GM18868 (cell line): ENCODE data around the gene ITGB3.

ENCODE experiments used
- ATAC-seq: cut with Tn5 transposase; IDR thresholded peaks from one replicate; pipeline ENCODE4 v1.9.1; 2021; ENCODE audit warnings: mild to moderate bottlenecking, moderate library complexity; ENCODE audit not compliant: unreplicated experiment

Gene ITGB3

DNA sequence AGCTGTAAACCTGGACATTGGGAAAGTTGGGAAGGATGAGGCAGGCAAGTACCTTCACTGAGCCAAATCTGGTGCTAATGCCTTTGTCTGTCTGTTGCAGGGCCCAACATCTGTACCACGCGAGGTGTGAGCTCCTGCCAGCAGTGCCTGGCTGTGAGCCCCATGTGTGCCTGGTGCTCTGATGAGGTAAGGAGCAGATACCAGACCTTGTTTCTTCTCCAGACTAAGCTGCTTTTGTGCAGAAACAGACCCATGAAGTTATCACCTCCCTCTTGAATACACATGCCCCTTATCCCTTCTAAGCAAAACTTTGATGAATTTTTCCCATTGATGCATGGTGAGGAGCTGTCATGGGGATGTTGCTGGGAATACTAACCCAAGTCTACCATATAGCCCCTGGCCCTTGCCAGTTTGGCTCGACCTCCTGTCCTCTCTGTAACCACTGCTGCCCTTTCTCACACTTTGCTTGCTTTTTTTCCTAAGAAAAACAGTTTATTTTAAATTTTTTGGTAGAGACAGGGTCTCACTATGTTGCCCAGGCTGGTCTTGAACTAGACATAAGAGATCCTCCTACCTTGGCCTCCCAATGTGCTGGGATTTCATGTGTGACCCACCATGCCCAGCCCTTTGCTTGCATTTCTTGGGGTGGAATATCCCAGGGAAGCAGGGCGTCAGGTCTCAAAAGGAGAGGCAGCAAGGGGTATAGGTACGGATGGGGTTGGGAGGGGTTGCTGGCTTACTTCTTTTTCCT is 20.9 kb downstream of the ITGB3 start:
- ATAC-seq, result no peak

DNA sequence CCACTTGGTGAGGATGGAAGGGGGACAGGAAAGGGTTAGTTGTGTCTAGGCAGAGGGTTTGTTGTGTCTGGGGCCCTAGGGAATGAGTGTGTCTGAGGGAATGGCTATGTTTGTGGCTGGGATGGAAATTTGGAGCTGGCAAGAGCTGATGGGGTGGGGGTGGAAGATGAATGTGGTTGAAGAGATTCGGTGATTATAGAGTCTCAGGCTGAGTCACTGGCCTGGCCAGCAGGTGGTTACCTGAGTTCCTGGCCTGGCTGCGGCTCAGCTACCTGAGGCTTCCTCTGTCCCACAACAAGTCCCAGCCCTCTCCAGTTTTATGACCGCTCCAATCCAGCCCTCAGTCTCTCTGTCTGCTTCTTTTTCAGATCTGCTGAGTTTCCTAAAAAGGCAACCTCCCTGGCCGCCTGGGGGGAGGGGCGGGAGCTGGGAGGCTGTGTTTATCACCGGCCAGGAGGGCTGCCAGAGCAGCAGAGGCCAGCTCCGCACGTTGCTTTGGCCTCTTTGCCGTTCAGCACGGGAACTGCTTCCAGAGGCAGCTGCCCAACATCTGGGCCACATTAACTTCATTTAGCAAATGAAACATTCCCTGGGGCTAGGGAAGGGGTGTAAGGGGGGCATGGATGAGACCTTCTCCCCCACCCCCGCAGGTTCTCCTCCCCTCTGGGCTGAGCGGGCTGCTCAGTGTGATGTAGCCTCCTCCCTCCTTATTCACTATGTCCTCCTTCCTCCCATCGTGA is 21.8 kb downstream of the ITGB3 start:
- no peak for ATAC-seq

DNA sequence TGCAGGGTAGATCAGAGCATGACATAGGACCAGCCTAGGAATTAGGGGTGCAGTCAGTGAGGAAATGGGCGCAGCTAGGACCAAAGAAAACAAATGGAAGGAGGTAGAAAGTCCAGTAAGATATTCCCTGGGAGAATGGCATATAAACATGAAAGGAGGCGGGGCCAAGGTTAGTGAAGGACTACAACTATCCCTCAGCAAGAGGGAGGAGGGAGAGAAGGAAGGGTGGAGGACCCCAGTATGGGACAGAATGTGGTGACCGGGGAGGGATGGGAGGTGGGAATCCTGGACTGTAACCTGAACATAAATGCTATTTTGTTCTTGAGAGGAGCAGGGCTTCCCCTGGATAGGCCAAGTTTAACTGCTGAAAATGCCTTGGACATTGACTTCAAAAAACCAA is 22.8 kb downstream of the ITGB3 start:
- ATAC-seq, result no peak

DNA sequence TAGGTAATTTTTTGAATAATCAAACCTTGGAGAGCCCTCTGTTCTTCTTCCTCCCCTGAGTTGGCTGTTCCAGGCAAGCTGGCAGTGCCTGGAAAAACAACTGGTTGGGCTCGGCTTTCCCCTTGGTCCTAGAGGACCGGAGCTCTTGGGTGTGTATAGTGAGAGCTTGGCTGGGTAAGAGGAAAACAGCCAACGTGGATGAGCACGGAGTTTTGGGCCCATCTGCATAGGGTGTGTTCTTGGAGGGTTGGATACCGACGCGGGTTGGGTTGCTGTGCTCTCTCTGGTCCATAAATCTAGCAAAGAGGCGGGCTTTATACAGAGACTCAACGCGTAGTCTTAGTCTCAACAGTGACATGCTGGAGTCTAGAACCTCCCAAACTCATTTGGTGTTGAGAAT is 23.2 kb downstream of the ITGB3 start:
- no peak for ATAC-seq

DNA sequence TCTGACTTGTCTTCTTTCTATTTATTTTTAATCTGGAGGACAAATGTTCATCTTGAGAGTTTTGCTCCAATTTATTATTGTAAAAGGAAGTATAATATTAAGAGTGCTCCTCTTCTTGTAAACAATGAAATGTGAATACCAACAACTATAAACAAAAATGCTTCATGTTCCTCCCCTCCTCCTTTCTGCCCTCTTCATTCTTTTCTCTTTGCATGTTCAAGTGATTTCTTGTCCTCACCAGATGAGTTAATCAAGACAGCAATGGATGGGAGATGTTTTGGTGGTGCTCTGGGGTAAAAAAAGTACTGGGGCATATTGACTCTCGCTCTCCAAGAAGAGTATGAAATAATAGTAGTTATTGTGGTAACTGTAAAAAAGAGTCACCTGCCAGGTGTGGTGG is 24.3 kb downstream of the ITGB3 start:
- ATAC-seq, result no peak

DNA sequence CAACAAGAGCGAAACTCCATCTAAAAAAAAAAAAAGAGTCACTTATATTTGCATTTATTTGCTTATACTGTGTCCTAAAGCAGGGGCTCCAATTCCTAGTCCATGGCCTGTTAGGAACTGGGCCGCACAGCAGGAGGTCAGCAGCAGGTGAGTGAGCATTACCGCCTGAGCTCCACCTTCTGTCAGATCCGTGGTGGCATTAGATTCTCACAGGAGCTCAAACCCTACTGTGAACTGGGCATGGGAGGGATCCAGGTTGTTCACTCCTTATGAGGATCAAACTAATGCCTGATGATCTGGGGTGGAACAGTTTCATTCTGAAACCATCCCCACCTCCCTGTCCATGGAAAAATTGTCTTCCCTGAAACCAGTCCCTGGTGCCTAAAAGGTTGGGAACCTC is 24.9 kb downstream of the ITGB3 start:
- ATAC-seq, result no peak

DNA sequence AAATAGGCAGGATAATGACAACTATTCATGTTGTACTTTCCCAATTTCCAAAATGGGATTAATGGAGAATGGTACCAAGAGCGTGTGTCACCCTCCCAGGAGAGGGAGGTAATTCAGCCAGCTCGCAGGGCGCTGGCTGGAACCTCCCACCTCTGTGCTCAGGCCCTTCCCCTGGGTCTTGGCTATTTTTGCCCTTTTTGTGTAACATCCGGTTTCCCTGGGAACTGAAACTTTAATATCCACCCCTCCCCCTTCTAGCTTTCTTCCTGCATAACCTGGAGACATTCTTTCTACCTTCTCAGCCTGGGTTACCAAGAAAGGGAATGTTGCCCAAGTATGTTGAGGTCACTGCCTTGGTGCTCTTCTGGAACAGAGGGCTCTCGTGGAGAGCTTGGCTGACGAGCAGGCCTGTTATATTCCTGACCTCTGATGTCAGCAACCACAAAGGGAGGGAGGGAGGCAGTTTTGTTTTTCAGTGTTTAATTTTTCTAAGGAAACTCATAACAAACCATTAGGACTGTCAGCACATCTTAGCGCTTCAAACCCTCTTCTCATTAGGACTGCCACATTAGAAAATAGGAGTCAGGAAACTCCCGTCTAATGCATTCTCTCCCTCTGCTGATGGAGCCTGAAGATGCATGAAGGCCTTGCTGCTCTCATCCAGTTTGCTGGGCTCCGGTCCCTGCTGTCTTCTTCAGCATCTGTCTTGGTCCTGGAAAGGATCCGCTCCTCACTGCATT is 25.6 kb downstream of the ITGB3 start:
- ATAC-seq, result peak; percentile 82

DNA sequence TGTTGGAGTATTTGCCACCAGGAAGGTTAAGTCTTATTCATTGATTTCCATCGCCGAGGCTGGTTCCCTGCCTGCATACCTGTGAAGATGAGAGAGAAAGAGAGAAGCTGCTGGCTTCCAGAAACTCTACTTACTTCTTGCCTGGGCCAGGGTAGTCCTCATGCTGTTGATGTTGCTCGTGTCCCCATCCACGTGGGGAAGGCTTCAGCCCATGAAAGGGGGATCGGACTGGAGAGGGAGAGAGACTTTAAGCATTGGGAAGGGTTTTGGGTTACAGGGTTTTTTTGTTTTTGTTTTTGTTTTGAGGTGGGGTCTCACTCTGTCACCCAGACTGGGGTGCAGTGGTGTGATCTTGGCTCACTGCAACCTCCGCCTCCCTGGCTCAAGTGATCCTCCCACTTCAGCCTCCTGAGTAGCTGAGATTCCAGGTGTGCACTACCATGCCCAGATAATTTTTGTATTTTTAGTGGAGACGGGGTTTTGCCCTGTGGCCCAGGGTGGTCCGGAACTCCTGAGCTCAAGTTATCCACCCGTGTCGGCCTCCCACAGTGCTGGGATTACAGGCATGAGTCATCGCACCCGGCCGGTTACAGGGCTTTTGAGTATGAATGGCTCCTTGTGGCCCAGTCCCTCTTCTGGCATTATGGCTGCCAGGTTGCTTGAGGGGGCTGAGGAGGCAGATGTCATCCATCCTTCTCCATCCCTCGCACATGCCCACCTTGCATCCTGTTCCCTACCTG is 26.6 kb downstream of the ITGB3 start:
- ATAC-seq, result no peak

DNA sequence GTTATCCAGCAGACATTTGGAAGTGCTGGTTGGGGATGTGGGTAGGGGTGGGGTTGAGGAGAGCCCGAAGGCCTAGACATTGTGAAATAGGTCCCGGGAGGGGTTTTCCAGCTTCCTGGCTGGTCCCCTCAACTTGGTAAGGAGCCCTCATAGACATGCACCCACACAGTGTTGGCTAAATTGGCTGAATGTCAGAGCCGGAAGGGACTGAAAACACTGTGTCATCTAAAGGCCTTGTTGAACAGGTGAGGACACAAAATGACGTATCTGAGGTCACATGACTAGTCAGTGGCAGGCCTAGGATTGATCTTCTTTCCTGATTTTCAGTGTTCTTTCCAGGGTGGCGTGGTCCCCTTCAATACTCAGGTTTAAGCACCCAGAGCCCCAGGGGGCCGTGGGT is 27.6 kb downstream of the ITGB3 start:
- no peak for ATAC-seq

DNA sequence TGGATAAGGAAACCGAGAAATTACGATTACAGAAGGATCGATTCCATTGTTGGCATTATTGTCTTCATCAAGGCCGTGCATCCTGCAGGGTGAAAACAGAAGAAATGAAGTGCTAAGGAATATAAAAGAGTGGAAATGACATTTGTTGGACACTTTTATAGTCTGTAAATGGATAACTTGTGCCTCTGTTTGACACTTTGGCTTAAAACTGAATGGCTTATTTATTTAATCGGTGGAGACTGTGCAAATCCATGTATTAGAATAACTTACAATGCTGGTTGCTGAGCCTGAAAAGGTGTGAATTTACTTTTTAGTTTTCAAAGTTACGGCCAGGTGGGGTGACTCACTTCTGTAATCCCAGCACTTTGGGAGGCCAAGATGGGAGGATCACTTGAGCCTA is 31.4 kb downstream of the ITGB3 start:
- no peak for ATAC-seq

DNA sequence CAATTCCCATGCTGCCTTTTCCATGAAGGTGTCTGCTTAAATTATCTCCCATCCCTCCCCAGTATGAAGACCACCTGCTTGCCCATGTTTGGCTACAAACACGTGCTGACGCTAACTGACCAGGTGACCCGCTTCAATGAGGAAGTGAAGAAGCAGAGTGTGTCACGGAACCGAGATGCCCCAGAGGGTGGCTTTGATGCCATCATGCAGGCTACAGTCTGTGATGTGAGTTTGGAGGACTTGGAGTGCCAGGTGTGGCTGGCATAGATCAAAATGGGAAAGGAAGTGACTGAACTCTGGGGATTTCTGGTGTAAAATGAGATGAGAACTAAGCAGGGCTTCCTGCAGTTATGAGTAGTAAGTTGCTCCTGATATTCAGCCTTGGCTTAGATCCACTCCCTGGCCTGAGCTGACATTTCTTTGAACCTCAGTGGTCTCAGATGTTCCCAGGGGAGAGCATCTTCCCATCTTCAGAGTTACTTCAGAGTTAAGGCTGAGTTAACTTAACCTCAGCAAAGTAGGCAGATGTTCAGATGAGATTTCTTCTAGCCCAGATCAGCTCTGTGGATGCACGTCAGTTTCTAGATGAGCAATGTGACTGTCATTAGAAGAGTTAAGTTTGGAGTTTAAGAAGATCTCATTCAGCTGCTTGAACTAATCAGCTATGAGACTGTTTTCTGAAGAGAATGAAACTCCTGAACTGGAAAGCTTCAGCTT is 32.7 kb downstream of the ITGB3 start:
- ATAC-seq, result peak; percentile 81

DNA sequence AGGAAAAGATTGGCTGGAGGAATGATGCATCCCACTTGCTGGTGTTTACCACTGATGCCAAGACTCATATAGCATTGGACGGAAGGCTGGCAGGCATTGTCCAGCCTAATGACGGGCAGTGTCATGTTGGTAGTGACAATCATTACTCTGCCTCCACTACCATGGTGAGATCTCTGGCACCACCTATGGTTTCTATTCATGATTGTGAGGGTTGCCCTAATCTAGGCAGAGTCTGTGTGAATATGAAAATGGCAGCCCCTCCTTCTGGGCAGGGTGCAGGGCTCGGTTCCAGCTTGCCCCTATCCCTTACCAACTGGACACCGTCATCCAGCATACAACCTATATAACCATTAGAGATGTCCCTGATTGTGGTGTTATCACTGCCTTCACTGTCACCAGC is 33.4 kb downstream of the ITGB3 start:
- no peak for ATAC-seq

DNA sequence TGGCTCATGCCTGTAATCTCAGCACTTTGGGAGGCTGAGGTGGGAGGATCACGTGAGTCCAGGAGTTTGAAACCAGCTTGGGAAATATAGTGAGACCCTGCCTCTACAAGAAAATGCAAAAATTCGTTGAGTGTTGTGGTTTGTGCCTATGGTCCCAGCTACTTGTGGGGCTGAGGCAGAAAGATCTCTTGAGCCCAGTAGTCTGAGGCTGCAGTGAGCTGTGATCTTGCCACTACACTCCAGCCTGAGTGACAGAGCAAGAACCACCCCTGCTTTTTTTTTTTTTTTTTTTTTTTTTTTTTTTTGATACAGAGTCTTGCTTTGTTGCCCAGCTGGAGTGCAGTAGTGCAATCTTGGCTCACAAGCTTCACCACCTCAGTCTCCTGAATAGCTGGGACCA is 34.0 kb downstream of the ITGB3 start:
- no peak for ATAC-seq

DNA sequence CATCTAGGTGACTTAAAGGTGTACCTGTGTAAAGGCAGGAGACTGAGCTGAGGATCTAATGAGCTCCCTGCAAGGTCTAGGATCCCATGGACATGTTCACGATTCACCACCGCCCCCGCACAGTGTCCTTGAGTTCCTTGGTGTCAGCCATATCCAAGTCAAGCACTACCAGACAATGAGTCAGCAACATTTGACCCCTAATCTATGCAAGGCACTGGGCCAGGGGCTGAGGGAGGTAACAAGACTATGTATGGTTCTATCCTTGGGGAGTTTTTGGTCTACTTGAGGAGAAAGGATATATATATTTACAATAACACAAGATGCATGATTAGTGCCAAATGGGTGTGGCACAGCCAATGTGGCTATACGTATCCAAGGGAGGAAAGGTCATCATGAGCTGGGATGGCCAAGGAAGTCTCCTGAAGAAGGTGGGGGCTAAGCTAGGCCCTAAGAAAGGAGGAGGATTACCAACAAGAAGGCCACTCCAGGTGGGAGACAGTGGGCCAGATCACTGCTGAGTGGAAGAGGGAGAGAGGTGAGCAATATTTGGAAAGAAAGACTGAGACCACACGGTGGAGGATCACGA is 35.0 kb downstream of the ITGB3 start:
- ATAC-seq, result no peak

DNA sequence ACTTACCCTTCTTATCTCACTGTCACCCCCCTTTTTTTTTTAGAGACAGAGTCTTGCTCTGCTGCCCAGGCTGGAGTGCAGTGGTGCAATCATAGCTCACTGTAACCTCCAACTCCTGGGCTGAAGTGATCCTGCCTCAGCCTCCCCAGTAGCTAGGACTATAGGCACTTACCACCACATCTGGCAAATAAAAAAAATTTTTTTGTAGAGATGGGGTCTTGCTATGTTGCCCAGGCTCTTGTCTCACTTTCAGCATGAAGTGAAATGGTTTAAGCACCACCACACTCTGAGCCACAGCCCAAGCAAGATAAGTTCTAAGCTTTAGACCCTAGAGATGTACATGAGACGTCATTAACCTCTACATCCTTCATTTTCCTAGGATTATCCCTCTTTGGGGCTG is 35.7 kb downstream of the ITGB3 start:
- ATAC-seq, result no peak

DNA sequence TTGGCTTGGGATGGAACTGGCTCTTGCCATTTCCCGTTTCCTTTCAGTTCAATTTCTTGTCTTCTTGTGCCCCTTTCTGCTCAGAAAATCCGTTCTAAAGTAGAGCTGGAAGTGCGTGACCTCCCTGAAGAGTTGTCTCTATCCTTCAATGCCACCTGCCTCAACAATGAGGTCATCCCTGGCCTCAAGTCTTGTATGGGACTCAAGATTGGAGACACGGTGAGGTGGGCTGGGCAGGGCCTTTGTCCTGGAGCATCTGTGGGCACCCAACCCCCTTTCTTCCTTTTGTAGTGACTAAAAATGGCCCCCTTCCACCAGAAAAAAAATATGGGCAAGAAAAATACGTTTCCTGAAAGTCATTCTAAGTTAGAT is 37.2 kb downstream of the ITGB3 start:
- ATAC-seq, result no peak

DNA sequence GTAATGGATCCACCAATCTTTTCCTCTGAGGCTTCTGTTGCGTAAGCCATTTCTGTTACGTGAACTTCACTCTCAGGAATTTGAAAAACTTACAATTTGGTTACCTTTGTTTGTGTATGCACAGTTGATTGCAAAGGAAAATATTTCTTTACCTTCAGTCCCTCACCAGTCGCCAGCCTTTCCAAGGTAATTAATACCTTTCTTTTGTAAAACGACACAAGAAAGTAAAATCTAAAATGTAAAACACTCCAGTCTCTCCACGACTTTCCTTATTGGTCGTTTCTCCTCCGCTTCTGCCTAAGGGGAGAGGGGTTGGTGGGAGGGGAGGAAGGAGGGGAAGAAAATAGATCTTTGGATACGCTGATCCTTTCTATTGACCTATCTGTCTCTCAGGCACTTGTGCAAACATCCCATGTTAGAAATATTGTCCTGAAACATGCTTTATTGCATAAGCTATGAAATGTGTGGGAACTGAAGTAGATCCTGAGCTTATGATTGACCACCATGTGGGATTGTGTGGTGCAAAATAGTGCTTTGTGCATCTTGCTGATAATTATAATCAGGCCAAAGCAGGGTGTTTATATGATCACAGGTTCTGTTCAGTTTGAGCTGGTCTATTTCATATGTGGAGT is 37.7 kb downstream of the ITGB3 start:
- ATAC-seq, result no peak

DNA sequence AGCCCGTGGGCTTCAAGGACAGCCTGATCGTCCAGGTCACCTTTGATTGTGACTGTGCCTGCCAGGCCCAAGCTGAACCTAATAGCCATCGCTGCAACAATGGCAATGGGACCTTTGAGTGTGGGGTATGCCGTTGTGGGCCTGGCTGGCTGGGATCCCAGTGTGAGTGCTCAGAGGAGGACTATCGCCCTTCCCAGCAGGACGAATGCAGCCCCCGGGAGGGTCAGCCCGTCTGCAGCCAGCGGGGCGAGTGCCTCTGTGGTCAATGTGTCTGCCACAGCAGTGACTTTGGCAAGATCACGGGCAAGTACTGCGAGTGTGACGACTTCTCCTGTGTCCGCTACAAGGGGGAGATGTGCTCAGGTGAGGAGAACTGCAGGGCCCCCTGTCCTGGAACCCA is 38.6 kb downstream of the ITGB3 start:
- ATAC-seq, result no peak

DNA sequence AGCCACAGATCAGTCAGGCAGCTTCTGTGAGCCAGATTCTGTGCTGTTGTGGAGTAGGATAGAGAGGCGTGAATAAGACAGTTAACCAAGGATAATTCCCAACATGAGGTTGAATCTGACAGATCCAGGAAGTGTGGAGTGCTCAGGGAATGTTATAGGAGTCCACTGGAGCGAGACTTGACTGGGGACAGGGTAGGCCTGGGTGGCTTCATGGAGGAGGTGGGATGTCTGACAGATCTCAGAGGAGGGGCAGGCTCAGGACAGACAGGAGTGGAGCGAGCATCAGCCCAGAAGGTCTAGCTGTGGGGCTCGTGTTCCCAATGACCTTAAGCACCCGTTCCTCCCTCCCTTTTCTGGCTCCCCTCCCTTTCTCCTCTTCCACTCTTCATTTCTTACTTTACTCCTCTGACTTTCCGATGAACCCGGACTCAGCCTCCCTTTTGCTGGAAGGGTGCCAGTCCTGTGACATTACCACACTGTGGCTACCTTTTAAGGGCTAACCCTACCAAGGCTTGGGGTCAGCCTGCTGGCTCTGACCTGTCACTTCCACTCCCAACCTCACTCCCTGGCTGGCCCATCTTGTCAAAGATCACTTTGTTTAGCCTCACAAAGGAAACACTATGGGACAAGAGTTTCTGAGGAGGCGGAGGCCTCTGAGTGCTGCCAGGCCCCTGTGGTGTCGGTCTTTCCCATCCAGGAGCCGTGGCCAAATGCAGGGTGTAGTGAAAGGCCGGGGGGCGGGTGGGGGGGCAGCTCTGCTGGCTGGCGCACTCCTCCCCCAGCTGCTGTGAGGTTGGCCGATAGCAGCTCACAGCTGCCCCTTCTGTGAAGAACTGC is 41.6 kb downstream of the ITGB3 start:
- no peak for ATAC-seq
